ENCODE measurements around the gene GINS2.

GRCh38 chr16:85706449-85707034, 17.8 kb upstream of the GINS2 start:
- TF ChIP-seq, protein P1, sequence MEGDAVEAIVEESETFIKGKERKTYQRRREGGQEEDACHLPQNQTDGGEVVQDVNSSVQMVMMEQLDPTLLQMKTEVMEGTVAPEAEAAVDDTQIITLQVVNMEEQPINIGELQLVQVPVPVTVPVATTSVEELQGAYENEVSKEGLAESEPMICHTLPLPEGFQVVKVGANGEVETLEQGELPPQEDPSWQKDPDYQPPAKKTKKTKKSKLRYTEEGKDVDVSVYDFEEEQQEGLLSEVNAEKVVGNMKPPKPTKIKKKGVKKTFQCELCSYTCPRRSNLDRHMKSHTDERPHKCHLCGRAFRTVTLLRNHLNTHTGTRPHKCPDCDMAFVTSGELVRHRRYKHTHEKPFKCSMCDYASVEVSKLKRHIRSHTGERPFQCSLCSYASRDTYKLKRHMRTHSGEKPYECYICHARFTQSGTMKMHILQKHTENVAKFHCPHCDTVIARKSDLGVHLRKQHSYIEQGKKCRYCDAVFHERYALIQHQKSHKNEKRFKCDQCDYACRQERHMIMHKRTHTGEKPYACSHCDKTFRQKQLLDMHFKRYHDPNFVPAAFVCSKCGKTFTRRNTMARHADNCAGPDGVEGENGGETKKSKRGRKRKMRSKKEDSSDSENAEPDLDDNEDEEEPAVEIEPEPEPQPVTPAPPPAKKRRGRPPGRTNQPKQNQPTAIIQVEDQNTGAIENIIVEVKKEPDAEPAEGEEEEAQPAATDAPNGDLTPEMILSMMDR (conservative IDR thresholded peaks at IDR 0.05; ENCODE audit: low read length): no peak
- no peak for TF ChIP-seq EZH2phosphoT487 (IDR thresholded peaks at IDR 0.05; ENCODE audit: borderline replicate concordance, low read depth, low read length)

Measured in OCI-LY7 (cell line).